GM21723 (cell line): ENCODE results near the gene MRM2.
"Not testable (repeated sequence)": the region's sequence is repeated elsewhere in the genome, so short reads cannot be mapped to it uniquely, and the experiment has no call there.

ENCODE experiments used
- ATAC-seq: cut with Tn5 transposase; IDR thresholded peaks from one replicate; pipeline ENCODE4 v1.9.1; 2021; ENCODE audit warnings: mild to moderate bottlenecking, moderate library complexity; ENCODE audit not compliant: unreplicated experiment

The MRM2 gene

GRCh38 chr7:2269089-2269990 lies 27.3 kb upstream of the MRM2 start:
- not testable (repeated sequence) for ATAC-seq

GRCh38 chr7:2266911-2267310 lies 24.9 kb upstream of the MRM2 start:
- no peak for ATAC-seq

GRCh38 chr7:2264158-2264557 lies 22.2 kb upstream of the MRM2 start:
- no peak for ATAC-seq

GRCh38 chr7:2263176-2263575 lies 21.2 kb upstream of the MRM2 start:
- ATAC-seq = no peak

- ATAC-seq = no peak
These were observed 19.6 kb upstream of the MRM2 start for GRCh38 chr7:2261611-2262010.

- no peak for ATAC-seq
These were observed 18.8 kb upstream of the MRM2 start for GRCh38 chr7:2260820-2261219.

- ATAC-seq = no peak
These were observed 17.5 kb upstream of the MRM2 start for GRCh38 chr7:2259480-2259879.

- peak; percentile 70 for ATAC-seq
These were observed 16.8 kb upstream of the MRM2 start for GRCh38 chr7:2258661-2259365.

- ATAC-seq = no peak
These were observed 15.6 kb upstream of the MRM2 start for GRCh38 chr7:2257651-2258050.

- no peak for ATAC-seq
These were observed 15.1 kb upstream of the MRM2 start for GRCh38 chr7:2257046-2257551.

GRCh38 chr7:2256306-2257045 lies 14.5 kb upstream of the MRM2 start:
- no peak for ATAC-seq

- ATAC-seq = no peak
These were observed 13.4 kb upstream of the MRM2 start for GRCh38 chr7:2255145-2256139.

- ATAC-seq = no peak
These were observed 12.6 kb upstream of the MRM2 start for GRCh38 chr7:2254429-2255144.

GRCh38 chr7:2253525-2254244 lies 11.7 kb upstream of the MRM2 start:
- no peak for ATAC-seq

GRCh38 chr7:2253021-2253420 lies 11.0 kb upstream of the MRM2 start:
- no peak for ATAC-seq

- no peak for ATAC-seq
These were observed 10.1 kb upstream of the MRM2 start for GRCh38 chr7:2251841-2252771.

- ATAC-seq = no peak
These were observed 9.4 kb upstream of the MRM2 start for GRCh38 chr7:2251381-2251780.
